ENCODE data around the gene TCTN1.

The TCTN1 gene

GRCh38 chr12:110666892-110667291, 53.0 kb downstream of the TCTN1 start:
- no peaks in the 10 kb centered on the region for H3K27me3 Mint-ChIP-seq
- H3K27ac Mint-ChIP-seq, result peak overlapping the region; percentile 31
- peaks cover 52% of the 10 kb centered on the region for H3K36me3 Mint-ChIP-seq (ENCODE audit: low read depth)
- H3K4me1 Mint-ChIP-seq (ENCODE audit: low read depth), result peaks cover 57% of the 10 kb centered on the region
- intact Hi-C loops (cut with micrococcal nuclease), result no loop called here
- no peaks in the 10 kb centered on the region for H3K9me3 Mint-ChIP-seq
- H3K4me3 Mint-ChIP-seq, result no peak overlapping the region

GRCh38 chr12:110667671-110668070, 53.7 kb downstream of the TCTN1 start:
- intact Hi-C loops (cut with micrococcal nuclease), result no loop called here
- Mint-ChIP-seq H3K36me3 (ENCODE audit: low read depth) (peaks cover 60% of the 10 kb centered on the region), H3K27ac (no peak overlapping the region), H3K4me1 (ENCODE audit: low read depth) (peaks cover 50% of the 10 kb centered on the region), H3K4me3 (no peak overlapping the region), H3K27me3 (no peaks in the 10 kb centered on the region), H3K9me3 (no peaks in the 10 kb centered on the region)

- Mint-ChIP-seq H3K4me3 (no peak overlapping the region), H3K27ac (peak overlapping the region; percentile 20), H3K36me3 (ENCODE audit: low read depth) (peaks cover 66% of the 10 kb centered on the region), H3K27me3 (no peaks in the 10 kb centered on the region), H3K4me1 (ENCODE audit: low read depth) (peaks cover 50% of the 10 kb centered on the region), H3K9me3 (no peaks in the 10 kb centered on the region)
- intact Hi-C loops (cut with micrococcal nuclease), result no loop called here
These were observed 54.7 kb downstream of the TCTN1 start for GRCh38 chr12:110668480-110669192.

- Mint-ChIP-seq H3K4me1 (ENCODE audit: low read depth) (peaks cover 52% of the 10 kb centered on the region), H3K9me3 (no peaks in the 10 kb centered on the region), H3K27me3 (no peaks in the 10 kb centered on the region), H3K27ac (peak overlapping the region; percentile 20), H3K4me3 (no peak overlapping the region), H3K36me3 (ENCODE audit: low read depth) (peaks cover 70% of the 10 kb centered on the region)
- intact Hi-C loops (cut with micrococcal nuclease), result no loop called here
These were observed 55.2 kb downstream of the TCTN1 start for GRCh38 chr12:110669193-110669502.

- Mint-ChIP-seq H3K27ac (no peak overlapping the region), H3K4me3 (no peak overlapping the region), H3K4me1 (ENCODE audit: low read depth) (peaks cover 59% of the 10 kb centered on the region), H3K9me3 (no peaks in the 10 kb centered on the region), H3K36me3 (ENCODE audit: low read depth) (peaks cover 70% of the 10 kb centered on the region), H3K27me3 (no peaks in the 10 kb centered on the region)
- intact Hi-C loops (cut with micrococcal nuclease), result no loop called here
These were observed 56.3 kb downstream of the TCTN1 start for GRCh38 chr12:110670161-110670701.

- intact Hi-C loops (cut with micrococcal nuclease), result no loop called here
- Mint-ChIP-seq H3K4me3 (no peak overlapping the region), H3K27me3 (no peaks in the 10 kb centered on the region), H3K9me3 (no peaks in the 10 kb centered on the region), H3K27ac (peak overlapping the region; percentile 80), H3K4me1 (ENCODE audit: low read depth) (peaks cover 68% of the 10 kb centered on the region), H3K36me3 (ENCODE audit: low read depth) (peaks cover 52% of the 10 kb centered on the region)
These were observed 62.2 kb downstream of the TCTN1 start for GRCh38 chr12:110676171-110676570.

- H3K4me3 Mint-ChIP-seq, result peak overlapping the region; percentile 54
These were observed 63.4 kb downstream of the TCTN1 start for GRCh38 chr12:110677206-110677911.

GRCh38 chr12:110677982-110678381, 64.1 kb downstream of the TCTN1 start:
- intact Hi-C loops (cut with micrococcal nuclease), result no loop called here
- Mint-ChIP-seq H3K27me3 (no peaks in the 10 kb centered on the region), H3K4me3 (peak overlapping the region; percentile 54), H3K27ac (peak overlapping the region; percentile 80), H3K36me3 (ENCODE audit: low read depth) (peaks cover 51% of the 10 kb centered on the region), H3K9me3 (no peaks in the 10 kb centered on the region), H3K4me1 (ENCODE audit: low read depth) (peaks cover 64% of the 10 kb centered on the region)

More at GRCh38 chr12:110677206-110677911, 63.4 kb downstream of the TCTN1 start:
- intact Hi-C loops (cut with micrococcal nuclease), result no loop called here
- Mint-ChIP-seq H3K27ac (peak overlapping the region; percentile 80), H3K27me3 (no peaks in the 10 kb centered on the region), H3K4me1 (ENCODE audit: low read depth) (peaks cover 66% of the 10 kb centered on the region), H3K36me3 (ENCODE audit: low read depth) (peaks cover 51% of the 10 kb centered on the region), H3K9me3 (no peaks in the 10 kb centered on the region)

- H3K4me3 Mint-ChIP-seq, result no peak overlapping the region
- H3K9me3 Mint-ChIP-seq, result no peaks in the 10 kb centered on the region
- peaks cover 63% of the 10 kb centered on the region for H3K4me1 Mint-ChIP-seq (ENCODE audit: low read depth)
- intact Hi-C loops (cut with micrococcal nuclease), result no loop called here
- peaks cover 55% of the 10 kb centered on the region for H3K36me3 Mint-ChIP-seq (ENCODE audit: low read depth)
- H3K27me3 Mint-ChIP-seq, result no peaks in the 10 kb centered on the region
- no peak overlapping the region for H3K27ac Mint-ChIP-seq
These were observed 65.3 kb downstream of the TCTN1 start for GRCh38 chr12:110679201-110679600.

- H3K4me1 Mint-ChIP-seq (ENCODE audit: low read depth), result peaks cover 65% of the 10 kb centered on the region
- no peak overlapping the region for H3K27ac Mint-ChIP-seq
- H3K36me3 Mint-ChIP-seq (ENCODE audit: low read depth), result peaks cover 52% of the 10 kb centered on the region
- no peak overlapping the region for H3K4me3 Mint-ChIP-seq
- H3K27me3 Mint-ChIP-seq, result no peaks in the 10 kb centered on the region
- intact Hi-C loops (cut with micrococcal nuclease), result loop anchor here (10.0 kb wide), 1 partner anchor 215 kb away; the partner anchor contains the start of genes FAM216A and GPN3
- no peaks in the 10 kb centered on the region for H3K9me3 Mint-ChIP-seq
These were observed 66.1 kb downstream of the TCTN1 start for GRCh38 chr12:110680032-110680431.

GRCh38 chr12:110683888-110684287, 70.0 kb downstream of the TCTN1 start:
- no peaks in the 10 kb centered on the region for H3K27me3 Mint-ChIP-seq
- no peak overlapping the region for H3K27ac Mint-ChIP-seq
- intact Hi-C loops (cut with micrococcal nuclease), result loop anchor here (10.0 kb wide), 1 partner anchor 219 kb away; the partner anchor contains the start of genes FAM216A and GPN3
- peaks cover 60% of the 10 kb centered on the region for H3K36me3 Mint-ChIP-seq (ENCODE audit: low read depth)
- H3K9me3 Mint-ChIP-seq, result no peaks in the 10 kb centered on the region
- H3K4me3 Mint-ChIP-seq, result no peak overlapping the region
- H3K4me1 Mint-ChIP-seq (ENCODE audit: low read depth), result peaks cover 72% of the 10 kb centered on the region

GRCh38 chr12:110684312-110684836, 70.4 kb downstream of the TCTN1 start:
- H3K36me3 Mint-ChIP-seq (ENCODE audit: low read depth), result peaks cover 60% of the 10 kb centered on the region
- peaks cover 70% of the 10 kb centered on the region for H3K4me1 Mint-ChIP-seq (ENCODE audit: low read depth)
- no peaks in the 10 kb centered on the region for H3K9me3 Mint-ChIP-seq
- intact Hi-C loops (cut with micrococcal nuclease), result loop anchor here (10.0 kb wide), 1 partner anchor 220 kb away; the partner anchor contains the start of genes FAM216A and GPN3
- H3K27ac Mint-ChIP-seq, result no peak overlapping the region
- H3K27me3 Mint-ChIP-seq, result no peaks in the 10 kb centered on the region
- no peak overlapping the region for H3K4me3 Mint-ChIP-seq

- Mint-ChIP-seq H3K4me1 (ENCODE audit: low read depth) (peaks cover 75% of the 10 kb centered on the region), H3K27me3 (no peaks in the 10 kb centered on the region), H3K9me3 (no peaks in the 10 kb centered on the region), H3K36me3 (ENCODE audit: low read depth) (peaks cover 59% of the 10 kb centered on the region), H3K4me3 (no peak overlapping the region), H3K27ac (no peak overlapping the region)
- intact Hi-C loops (cut with micrococcal nuclease), result loop anchor here (10.0 kb wide), 1 partner anchor 222 kb away; the partner anchor contains the start of genes FAM216A and GPN3
These were observed 72.5 kb downstream of the TCTN1 start for GRCh38 chr12:110686294-110686903.

Measured in dendritic cell treated with granulocyte-macrophage colony-stimulating factor and Interleukin-4, amounts not matched to agents 40 ng/mL and 50 ng/mL, for 4 days (primary cell).